Kidney (tissue), 14 donors: ENCODE results near the gene TASL. TPM values are rescaled to one million over a fixed set of nuclear protein-coding genes. Genes with fewer than 3 reads are reported as not detected.
"Not testable (repeated sequence)": the region's sequence is repeated elsewhere in the genome, so short reads cannot be mapped to it uniquely, and the experiment has no call there.

Experiments
- DNase-seq, 5 donors: peaks; one replicate each; pipeline ENCODE4 v3.0.0-alpha.2; 2013 to 2020
- FAIRE-seq: peaks from 2 replicates; lab custom pipeline; 2012; peaks lifted over from hg19 to GRCh38; lab: Jason Lieb, UNC
- H3K27ac ChIP-seq, 2 donors: one replicate each; pipeline ENCODE4 v1.7.0; 2013; ENCODE audit warnings: low read depth in 2 of 2, low read length in 2 of 2, inconsistent platforms in 1 of 2
- H3K27me3 ChIP-seq: one replicate; pipeline ENCODE4 v1.7.1; 2013; ENCODE audit warnings: low read length, inconsistent platforms; ENCODE audit not compliant: control insufficient read depth, insufficient read depth
- H3K36me3 ChIP-seq, 3 donors: one replicate each; pipeline versions ENCODE4 v1.7.0 to v1.7.1; 2013; ENCODE audit warnings: low read length in 3 of 3, control low read depth in 1 of 3, inconsistent platforms in 1 of 3; ENCODE audit not compliant: insufficient read depth in 3 of 3, control insufficient read depth in 2 of 3
- H3K4me1 ChIP-seq, 3 donors: one replicate each; pipeline versions ENCODE4 v1.7.0 to v1.7.1; 2013; ENCODE audit warnings: low read length in 3 of 3, inconsistent platforms in 1 of 3, low read depth in 1 of 3; ENCODE audit not compliant: control insufficient read depth in 2 of 3, insufficient read depth in 2 of 3
- H3K4me3 ChIP-seq, 3 donors: one replicate each; pipeline versions ENCODE4 v1.7.0 to v1.8.1; 2013; ENCODE audit warnings: low read length in 3 of 3, control low read depth in 1 of 3, inconsistent platforms in 1 of 3
- H3K9ac ChIP-seq, 3 donors: one replicate each; pipeline versions ENCODE4 v1.7.0 to v1.7.1; 2013; ENCODE audit warnings: low read length in 3 of 3, control low read depth in 1 of 3, inconsistent platforms in 1 of 3
- H3K9me3 ChIP-seq, 3 donors: one replicate each; pipeline versions ENCODE4 v1.7.0 to v1.7.1; 2013; ENCODE audit warnings: low read length in 3 of 3, control low read depth in 1 of 3, inconsistent platforms in 1 of 3; ENCODE audit not compliant: control insufficient read depth in 2 of 3, insufficient read depth in 1 of 3
- CTCF ChIP-seq: IDR thresholded peaks from 3 replicates; pipeline ENCODE4 v1.5.1; 2012; ENCODE audit warnings: mild to moderate bottlenecking, moderate library complexity, borderline replicate concordance; ENCODE audit not compliant: insufficient read depth; ENCODE audit errors: extremely low read depth
- intact Hi-C: fragments of 100-400 bp; cut with DNase I; formaldehyde crosslinking; loops from one replicate; pipeline ENCODE4 v1.11.1; 2022
- polyA plus RNA-seq: library from polyadenylated mRNA; stranded (reverse); fragments of 350-450 nt; fragmentation: Illumina TruSeq; extraction: RNeasy Lipid Tissue Mini Kit (QIAGEN cat#74804); gene quantifications from one replicate; pipeline ENCODE4 v1.2.3, GENCODE V29; 2014; ENCODE audit warnings: low read depth, low replicate concordance; ENCODE audit not compliant: insufficient read depth
- total RNA-seq: library from RNA; stranded (reverse); fragmentation: NEBNext Ultra II Directional; extraction: Animal tissue kit (Norgen Biotek cat#: 25700); gene quantifications from one replicate; pipeline ENCODE4 v1.2.1, GENCODE V29; 2021
- donor health status: control.
- donor health status: control.
- donor health status: control.
- donor health status: control.
- donor health status: control.
- donor health status: DM: yes; HTN: yes; CAD: no.
- donor health status: Normal renal cell carcinoma (clear cell type).

TASL gene
- total and polyA plus RNA-seq, 2 donors from 2014 or later, result 0.22 to 1.8 TPM

- Histone ChIP-seq H3K27ac (no peak overlapping the region), H3K36me3 (no peaks in the 10 kb centered on the region), H3K9ac (no peak overlapping the region), H3K27me3 (no peaks in the 10 kb centered on the region), H3K4me3 (no peak overlapping the region), H3K9me3 (no peaks in the 10 kb centered on the region), H3K4me1 (no peaks in the 10 kb centered on the region)
- no peak for TF ChIP-seq CTCF
- no peak for DNase-seq
- intact Hi-C loops, result no loop called here
- FAIRE-seq, result no peak
Measured at GRCh38 chrX:30607155-30607554, 29.6 kb upstream of the TASL start.

GRCh38 chrX:30600269-30601176 lies 23.0 kb upstream of the TASL start:
- H3K27me3 ChIP-seq, H3K27ac ChIP-seq, H3K4me1 ChIP-seq, FAIRE-seq, H3K9ac ChIP-seq, H3K4me3 ChIP-seq, H3K9me3 ChIP-seq, DNase-seq, intact Hi-C loops, H3K36me3 ChIP-seq: not testable (repeated sequence)

GRCh38 chrX:30597216-30598012 lies 19.8 kb upstream of the TASL start:
- no peaks in the 10 kb centered on the region for H3K27me3 ChIP-seq
- H3K4me3 ChIP-seq, result no peak overlapping the region
- H3K27ac ChIP-seq, result no peak overlapping the region
- H3K4me1 ChIP-seq, result no peaks in the 10 kb centered on the region
- H3K36me3 ChIP-seq, result no peaks in the 10 kb centered on the region
- no peak for TF ChIP-seq CTCF
- DNase-seq (no peak), FAIRE-seq (no peak)
- no peak overlapping the region for H3K9ac ChIP-seq
- intact Hi-C loops, result no loop called here
- H3K9me3 ChIP-seq, result no peaks in the 10 kb centered on the region
